Measurements from ENCODE around the gene LIPA.
"Not testable (repeated sequence)": the region's sequence is repeated elsewhere in the genome, so short reads cannot be mapped to it uniquely, and the experiment has no call there.

The LIPA gene

DNA sequence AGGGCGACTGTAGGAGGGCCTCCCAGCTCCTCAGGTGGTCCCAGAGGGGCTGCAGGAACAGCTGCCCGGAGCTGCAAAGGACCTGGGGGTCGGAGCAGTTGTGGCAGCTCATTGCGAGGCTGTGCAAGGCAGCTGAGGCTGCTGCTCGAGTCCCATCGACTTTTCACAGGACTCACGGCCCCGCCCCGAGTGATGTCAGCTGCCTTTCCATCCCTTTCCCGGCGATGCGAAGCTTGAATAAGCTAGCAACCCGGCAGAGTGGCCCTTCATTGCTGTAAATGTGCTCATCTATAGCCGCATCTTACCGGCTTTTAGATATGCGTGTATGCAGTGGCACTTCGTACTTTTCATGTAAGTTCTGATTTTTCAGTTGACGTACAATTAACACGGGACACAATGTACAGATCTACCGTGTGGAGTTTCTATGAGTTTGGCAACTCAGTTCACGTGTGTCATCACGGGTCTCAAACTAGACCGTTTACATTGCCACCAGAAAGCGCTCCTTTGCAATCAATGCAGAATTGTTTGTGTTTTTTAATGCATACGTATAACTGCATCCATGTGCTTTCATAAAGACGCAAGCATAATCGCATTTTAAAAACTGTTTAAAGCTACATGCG, 44.3 kb downstream of the LIPA start, which contains the start of gene CH25H:
CH25H (minus strand) TSS at position 137 of the 620 bp plus-strand sequence; CDS start at position 112, 25 bp downstream.
- no peak for DNase-seq

DNA sequence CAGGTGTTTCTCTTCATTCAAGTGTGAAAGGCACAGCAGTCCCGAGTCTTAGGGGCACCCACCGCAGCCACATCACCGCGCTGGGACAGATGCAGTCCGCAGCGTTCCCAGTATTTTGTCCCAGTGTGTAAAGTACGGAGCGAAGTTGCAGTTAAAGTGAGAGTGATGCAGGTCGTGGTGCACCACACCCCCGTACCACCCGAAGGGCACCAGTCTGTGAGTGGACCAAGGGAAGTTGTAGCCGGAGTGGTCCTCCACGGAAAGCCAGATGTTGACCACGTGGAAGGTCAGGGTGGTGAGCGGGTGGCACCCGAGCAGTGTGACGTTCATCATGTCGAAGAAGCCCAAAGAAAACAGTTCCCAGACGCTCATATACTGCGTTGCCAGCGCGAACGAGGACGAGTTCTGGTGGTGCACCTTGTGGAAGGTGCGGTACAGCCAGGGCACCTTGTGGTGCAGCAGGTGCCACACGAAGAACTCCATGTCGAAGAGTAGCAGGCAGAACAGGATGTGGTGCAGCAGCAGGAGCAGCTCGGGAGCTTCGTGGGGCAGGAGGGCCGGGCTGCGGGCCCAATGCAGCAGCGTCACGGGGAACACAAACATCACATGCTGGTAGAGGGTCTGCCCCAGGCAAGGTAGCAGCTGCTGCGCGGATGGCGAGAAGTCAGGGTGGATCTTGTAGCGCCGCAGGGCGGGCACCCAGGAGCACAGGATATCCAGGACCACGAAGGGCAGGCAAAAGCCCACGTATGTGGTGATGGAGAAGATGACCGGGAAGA, 45.0 kb downstream of the LIPA start:
- no peak for DNase-seq

DNA sequence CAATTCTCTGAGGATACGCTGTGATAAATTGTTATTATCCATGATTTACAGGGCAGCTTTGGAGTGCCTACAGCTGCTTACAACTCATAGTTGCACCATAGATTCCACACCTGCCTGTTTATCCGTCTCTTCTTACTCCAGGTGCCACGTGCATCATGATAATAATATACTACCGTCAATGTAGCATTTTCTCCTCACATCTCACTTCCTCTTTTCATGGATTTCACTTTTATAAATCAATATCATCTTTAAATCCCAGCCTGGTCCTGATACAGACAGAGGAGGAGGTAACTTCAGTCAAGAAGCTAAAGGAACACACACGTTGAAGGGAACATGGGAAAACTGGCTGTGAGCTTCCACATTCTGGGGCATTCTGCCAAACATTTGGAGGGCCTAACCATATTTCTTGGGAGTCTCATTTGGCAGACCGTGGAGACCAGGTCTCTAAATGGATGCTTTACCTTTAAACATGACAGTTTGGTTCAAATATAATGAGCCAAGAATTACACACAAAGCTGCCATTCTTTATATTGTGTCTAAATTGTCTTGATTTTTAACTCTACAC, 46.9 kb downstream of the LIPA start:
- DNase-seq: no peak

DNA sequence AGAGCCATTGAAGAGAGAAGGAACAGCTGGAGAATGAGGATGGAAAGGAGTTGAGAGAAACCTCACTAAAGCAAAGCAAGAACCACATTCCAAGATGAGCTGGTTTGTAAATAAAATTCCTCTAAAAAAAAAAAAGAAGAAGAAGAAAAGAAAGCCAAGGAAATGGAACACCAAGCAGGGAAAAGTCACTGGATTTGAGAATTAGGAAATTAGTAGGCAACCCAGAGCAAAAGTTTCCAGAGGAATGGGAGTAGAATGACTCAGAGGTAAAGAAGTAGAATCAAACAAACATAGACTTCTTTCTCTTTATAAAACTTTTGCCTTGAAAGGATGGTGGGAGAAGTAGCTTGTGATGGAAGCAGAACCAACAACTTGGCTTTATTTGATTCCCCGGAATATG, 48.3 kb downstream of the LIPA start:
- no peak for DNase-seq

DNA sequence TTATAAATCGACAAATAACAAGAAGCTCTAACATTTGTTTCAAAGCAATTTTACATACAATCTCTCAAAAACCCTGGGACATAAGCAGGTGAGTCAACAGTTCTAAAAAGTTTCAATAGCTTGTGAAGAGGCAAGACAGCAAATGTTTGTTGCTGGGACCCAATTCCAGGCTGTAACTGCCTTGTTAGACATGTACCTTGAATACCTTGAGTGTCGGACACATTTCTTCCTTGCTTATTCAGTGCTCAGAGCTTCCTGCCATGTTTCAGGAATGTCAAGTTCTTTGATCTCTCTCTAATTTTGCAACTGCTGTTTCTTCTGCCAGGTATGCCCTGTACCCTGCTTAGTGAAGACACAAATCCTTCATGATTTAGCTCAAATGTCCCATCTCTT, 49.5 kb downstream of the LIPA start:
- DNase-seq: no peak

GRCh38 chr10:89201345-89202032, 50.1 kb downstream of the LIPA start:
- DNase-seq: no peak

- no peak for DNase-seq
Observed at GRCh38 chr10:89197473-89197872, 54.1 kb downstream of the LIPA start.

- not testable (repeated sequence) for DNase-seq
Observed at GRCh38 chr10:89191301-89191700, 60.3 kb downstream of the LIPA start.

DNA sequence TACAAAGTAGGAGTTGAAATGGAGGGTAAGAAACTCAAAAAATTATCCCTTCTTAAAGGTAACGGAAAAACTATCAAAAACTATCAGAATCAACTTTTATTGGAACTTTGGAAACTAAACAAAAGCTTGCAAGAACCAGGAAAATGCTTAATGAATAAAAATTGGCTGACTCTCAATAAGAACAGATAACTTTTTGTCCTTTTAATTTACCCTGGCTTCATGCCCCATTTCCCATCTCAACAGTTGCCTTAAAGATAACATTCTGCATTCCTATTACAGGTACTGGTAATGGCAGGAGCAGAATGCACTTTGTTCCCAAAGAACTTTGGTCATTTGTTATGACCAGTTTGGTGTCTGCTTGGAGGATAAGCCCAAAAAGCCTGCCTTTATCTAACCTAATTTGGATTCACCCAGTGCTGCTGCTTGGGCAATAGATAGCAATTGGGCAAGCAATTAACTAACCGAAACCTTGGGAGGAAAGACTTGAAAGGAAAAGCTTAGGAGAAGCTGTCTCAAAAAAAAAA, 62.3 kb downstream of the LIPA start:
- no peak for DNase-seq

GRCh38 chr10:89185658-89186057, 65.9 kb downstream of the LIPA start:
- no peak for DNase-seq

- DNase-seq: no peak
Observed at GRCh38 chr10:89184638-89185037, 66.9 kb downstream of the LIPA start.

- no peak for DNase-seq
Observed at GRCh38 chr10:89183571-89183970, 68.0 kb downstream of the LIPA start.

DNA sequence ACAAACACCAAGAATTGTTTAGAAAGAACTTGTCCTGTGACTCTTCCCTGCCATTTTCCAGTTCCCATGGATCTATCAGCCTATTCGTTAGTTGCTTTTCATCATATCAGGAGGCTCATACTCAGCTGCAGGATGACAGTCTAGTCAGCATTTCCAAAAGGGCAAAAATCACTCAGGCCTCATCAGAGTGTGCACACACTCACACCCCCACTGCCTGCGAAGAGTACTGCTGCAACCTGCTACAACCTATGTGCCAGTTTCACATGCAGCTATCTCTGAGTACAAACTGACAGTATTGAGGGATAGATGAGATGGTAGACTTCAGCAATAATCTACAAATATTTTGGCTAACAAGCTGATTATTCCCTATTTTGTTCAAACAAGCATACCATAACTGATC, 68.7 kb downstream of the LIPA start:
- no peak for DNase-seq

DNA sequence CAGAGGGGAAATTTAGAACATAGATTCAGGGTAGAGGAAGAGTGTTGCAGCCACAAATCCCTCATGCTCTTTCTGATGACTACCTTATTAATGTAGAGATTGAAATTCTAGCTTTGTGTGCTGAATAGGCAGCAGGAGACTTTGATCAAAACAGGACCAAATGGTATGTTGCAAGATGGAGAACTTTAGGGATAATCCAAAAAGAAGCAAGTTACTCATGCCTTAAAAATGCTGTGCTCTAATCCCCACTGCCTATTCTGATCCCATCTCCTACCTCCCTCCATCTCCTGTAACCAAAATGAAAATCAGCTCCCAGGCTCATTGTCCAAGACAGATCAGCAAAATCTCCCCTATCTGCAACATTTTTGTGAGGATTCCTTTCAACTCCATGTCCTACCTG, 75.8 kb downstream of the LIPA start:
- DNase-seq: no peak

- no peak for DNase-seq
Observed at GRCh38 chr10:89173075-89173474, 78.5 kb downstream of the LIPA start.

- no peak for DNase-seq
Observed at GRCh38 chr10:89171996-89172395, 79.6 kb downstream of the LIPA start.

- DNase-seq: no peak
Observed at GRCh38 chr10:89171263-89171872, 80.2 kb downstream of the LIPA start.

GRCh38 chr10:89168354-89168900, 83.1 kb downstream of the LIPA start:
- DNase-seq: not testable (repeated sequence)

DNA sequence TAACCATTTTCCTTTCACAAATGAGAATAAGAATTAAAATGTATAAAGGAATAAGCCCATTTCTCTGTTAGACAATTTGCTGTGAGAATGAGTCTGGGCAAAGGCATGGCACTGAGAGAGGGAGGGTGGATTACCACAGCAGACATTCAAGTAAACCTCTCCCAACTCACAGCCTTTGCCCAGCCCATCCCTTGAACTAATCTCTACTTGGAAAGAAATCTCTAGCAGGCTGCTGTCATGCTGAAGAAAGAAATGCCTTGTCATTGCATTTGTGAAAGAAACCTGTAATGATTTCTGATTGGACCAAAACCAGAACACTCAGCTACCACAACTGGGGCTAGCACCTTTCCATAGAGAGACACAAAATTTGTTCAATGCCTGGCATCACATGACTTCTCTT, 83.7 kb downstream of the LIPA start:
- DNase-seq: no peak

DNA sequence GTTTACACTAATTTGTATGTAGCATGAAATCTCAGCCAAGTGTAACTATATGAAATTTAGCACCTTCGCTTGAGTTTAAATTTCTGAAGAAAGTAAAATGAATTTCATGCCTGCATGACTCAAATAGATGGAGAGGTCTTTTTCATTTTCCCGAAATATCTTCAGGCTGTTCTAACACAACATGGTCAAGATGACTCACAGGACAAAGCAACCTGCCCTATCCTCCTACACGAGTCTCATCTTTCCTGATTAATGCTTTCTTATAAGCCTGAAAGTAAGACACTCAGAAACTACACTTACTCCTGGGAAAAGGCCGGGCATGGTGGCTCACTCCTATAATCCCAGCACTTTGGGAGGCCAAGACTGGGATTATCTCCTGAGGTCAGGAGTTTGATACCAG, 85.7 kb downstream of the LIPA start:
- no peak for DNase-seq

GRCh38 chr10:89164920-89165319, 86.7 kb downstream of the LIPA start:
- DNase-seq: no peak

- no peak for DNase-seq
Observed at GRCh38 chr10:89164080-89164479, 87.5 kb downstream of the LIPA start.
